ENCODE measurements around the gene LRP1B. TPM values are rescaled to one million over a fixed set of nuclear protein-coding genes. Genes with fewer than 3 reads are reported as not detected.

LRP1B gene
- total and polyA plus RNA-seq, 8 donors: 0.03 to 1.6 (median 0.84) TPM

- Histone ChIP-seq H3K36me3 (no peaks in the 10 kb centered on the region), H3K27me3 (no peaks in the 10 kb centered on the region), H3K4me3 (no peak overlapping the region), H3K27ac (no peak overlapping the region), H3K9me3 (peaks cover 0 to 4% of the 10 kb centered on the region in 2 donors), H3K4me1 (no peaks in the 10 kb centered on the region)
- ATAC-seq: no peak
- TF ChIP-seq, protein P1, sequence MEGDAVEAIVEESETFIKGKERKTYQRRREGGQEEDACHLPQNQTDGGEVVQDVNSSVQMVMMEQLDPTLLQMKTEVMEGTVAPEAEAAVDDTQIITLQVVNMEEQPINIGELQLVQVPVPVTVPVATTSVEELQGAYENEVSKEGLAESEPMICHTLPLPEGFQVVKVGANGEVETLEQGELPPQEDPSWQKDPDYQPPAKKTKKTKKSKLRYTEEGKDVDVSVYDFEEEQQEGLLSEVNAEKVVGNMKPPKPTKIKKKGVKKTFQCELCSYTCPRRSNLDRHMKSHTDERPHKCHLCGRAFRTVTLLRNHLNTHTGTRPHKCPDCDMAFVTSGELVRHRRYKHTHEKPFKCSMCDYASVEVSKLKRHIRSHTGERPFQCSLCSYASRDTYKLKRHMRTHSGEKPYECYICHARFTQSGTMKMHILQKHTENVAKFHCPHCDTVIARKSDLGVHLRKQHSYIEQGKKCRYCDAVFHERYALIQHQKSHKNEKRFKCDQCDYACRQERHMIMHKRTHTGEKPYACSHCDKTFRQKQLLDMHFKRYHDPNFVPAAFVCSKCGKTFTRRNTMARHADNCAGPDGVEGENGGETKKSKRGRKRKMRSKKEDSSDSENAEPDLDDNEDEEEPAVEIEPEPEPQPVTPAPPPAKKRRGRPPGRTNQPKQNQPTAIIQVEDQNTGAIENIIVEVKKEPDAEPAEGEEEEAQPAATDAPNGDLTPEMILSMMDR (IDR thresholded peaks at IDR 0.05): no peak
- intact Hi-C loops (cut with DNase I): no loop called here
- DNase-seq: no peak
Measured at GRCh38 chr2:140679752-140680151, 1451.1 kb downstream of the LRP1B start.

- no peak for ATAC-seq
Measured at GRCh38 chr2:140669911-140670310, 1460.9 kb downstream of the LRP1B start.

DNA sequence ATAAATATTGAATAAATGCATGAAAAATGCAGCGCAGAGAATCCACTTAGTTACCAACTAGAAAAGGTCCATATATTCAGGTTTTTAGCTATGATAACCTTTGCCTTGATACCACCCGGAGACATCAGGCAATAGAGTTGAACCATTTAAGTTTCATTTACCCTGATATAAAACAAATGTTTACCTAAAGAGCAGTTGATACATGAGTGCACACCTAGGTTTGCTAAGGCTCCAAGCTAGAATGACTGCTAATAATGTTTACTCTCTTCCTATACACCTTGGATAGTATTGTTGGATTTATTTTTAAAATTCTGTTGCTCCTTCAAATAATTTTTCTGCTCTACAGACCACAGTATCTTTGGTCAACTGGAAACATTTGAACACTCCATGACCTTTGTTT lies 1463.6 kb downstream of the LRP1B start:
- Histone ChIP-seq H3K4me3 (no peak overlapping the region), H3K27me3 (no peaks in the 10 kb centered on the region), H3K9me3 (no peaks in the 10 kb centered on the region), H3K36me3 (no peaks in the 10 kb centered on the region), H3K4me1 (no peaks in the 10 kb centered on the region), H3K27ac (no peak overlapping the region)
- TF ChIP-seq, protein P1 (IDR thresholded peaks at IDR 0.05): no peak
- no peak for ATAC-seq
- no peak for DNase-seq
- intact Hi-C loops (cut with DNase I): no loop called here

More at GRCh38 chr2:140669911-140670310, 1460.9 kb downstream of the LRP1B start:
- Histone ChIP-seq H3K4me3 (no peak overlapping the region), H3K27me3 (no peaks in the 10 kb centered on the region), H3K27ac (no peak overlapping the region), H3K36me3 (no peaks in the 10 kb centered on the region), H3K4me1 (no peaks in the 10 kb centered on the region), H3K9me3 (no peaks in the 10 kb centered on the region)
- TF ChIP-seq, protein P1 (IDR thresholded peaks at IDR 0.05): no peak
- intact Hi-C loops (cut with DNase I): no loop called here
- no peak for DNase-seq

DNA sequence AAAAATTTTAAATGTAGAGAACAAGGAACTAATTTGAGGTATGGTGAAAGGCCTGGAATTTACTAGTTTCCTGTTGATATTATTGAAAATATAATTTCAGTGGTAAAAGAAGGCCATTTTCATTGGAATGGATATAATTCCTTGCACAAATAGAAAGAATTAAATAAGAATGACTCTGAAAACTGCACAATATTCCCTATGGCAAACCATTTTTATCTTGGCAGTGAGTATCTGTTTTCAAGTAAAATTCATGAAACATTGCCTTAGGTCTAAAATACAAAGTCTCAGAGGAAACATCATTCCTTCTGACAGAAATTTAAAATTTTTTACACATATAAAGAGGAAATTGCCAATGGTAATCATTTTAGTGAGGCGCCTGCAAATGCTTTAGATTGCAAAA lies 1468.3 kb downstream of the LRP1B start:
- no peak overlapping the region for H3K27ac ChIP-seq
- intact Hi-C loops (cut with DNase I): no loop called here
- no peak overlapping the region for H3K4me3 ChIP-seq
- H3K27me3 ChIP-seq: no peaks in the 10 kb centered on the region
- H3K4me1 ChIP-seq: no peaks in the 10 kb centered on the region
- TF ChIP-seq, protein P1 (IDR thresholded peaks at IDR 0.05): no peak
- no peak for ATAC-seq
- H3K9me3 ChIP-seq: no peaks in the 10 kb centered on the region
- H3K36me3 ChIP-seq: no peaks in the 10 kb centered on the region
- DNase-seq: no peak

- Histone ChIP-seq H3K27me3 (no peaks in the 10 kb centered on the region), H3K4me1 (no peaks in the 10 kb centered on the region), H3K9me3 (no peaks in the 10 kb centered on the region), H3K4me3 (no peak overlapping the region), H3K27ac (no peak overlapping the region), H3K36me3 (no peaks in the 10 kb centered on the region)
- ATAC-seq (no peak), DNase-seq (no peak)
- TF ChIP-seq, protein P1 (IDR thresholded peaks at IDR 0.05): no peak
- intact Hi-C loops (cut with DNase I): no loop called here
Measured at GRCh38 chr2:140658760-140659692, 1471.8 kb downstream of the LRP1B start.

Data from left lung (tissue), 10 donors.